Fibroblast of villous mesenchyme (primary cell): Measurements from ENCODE around the gene SELPLG. TPM values are rescaled to one million over a fixed set of nuclear protein-coding genes. Genes with fewer than 3 reads are reported as not detected.
"Not testable (repeated sequence)": the region's sequence is repeated elsewhere in the genome, so short reads cannot be mapped to it uniquely, and the experiment has no call there.

Experiments
- DNase-seq: peaks from one replicate; pipeline ENCODE4 v3.0.0-alpha.2; 2010; ENCODE audit warnings: low read depth
- H3K4me3 ChIP-seq: 2 replicates; pipeline ENCODE4 v1.5.1; 2011; ENCODE audit warnings: low read depth, mild to moderate bottlenecking, low read length
- CTCF ChIP-seq: IDR thresholded peaks from 2 replicates; pipeline ENCODE4 v1.5.1; 2012; ENCODE audit warnings: low read depth, mild to moderate bottlenecking, low read length; ENCODE audit not compliant: insufficient read depth
- total RNA-seq: library from RNA; depleted of rRNA; stranded (reverse); fragments of >200 nt; gene quantifications from 2 replicates; pipeline ENCODE4 v1.2.3, GENCODE V29; 2012

Gene SELPLG
- total RNA-seq, 1 donor = 2.2 TPM

- H3K4me3 ChIP-seq = no peak overlapping the region
- DNase-seq = no peak
- TF ChIP-seq CTCF = no peak
Measured at GRCh38 chr12:108637222-108637971, 3.7 kb upstream of the SELPLG start.

DNA sequence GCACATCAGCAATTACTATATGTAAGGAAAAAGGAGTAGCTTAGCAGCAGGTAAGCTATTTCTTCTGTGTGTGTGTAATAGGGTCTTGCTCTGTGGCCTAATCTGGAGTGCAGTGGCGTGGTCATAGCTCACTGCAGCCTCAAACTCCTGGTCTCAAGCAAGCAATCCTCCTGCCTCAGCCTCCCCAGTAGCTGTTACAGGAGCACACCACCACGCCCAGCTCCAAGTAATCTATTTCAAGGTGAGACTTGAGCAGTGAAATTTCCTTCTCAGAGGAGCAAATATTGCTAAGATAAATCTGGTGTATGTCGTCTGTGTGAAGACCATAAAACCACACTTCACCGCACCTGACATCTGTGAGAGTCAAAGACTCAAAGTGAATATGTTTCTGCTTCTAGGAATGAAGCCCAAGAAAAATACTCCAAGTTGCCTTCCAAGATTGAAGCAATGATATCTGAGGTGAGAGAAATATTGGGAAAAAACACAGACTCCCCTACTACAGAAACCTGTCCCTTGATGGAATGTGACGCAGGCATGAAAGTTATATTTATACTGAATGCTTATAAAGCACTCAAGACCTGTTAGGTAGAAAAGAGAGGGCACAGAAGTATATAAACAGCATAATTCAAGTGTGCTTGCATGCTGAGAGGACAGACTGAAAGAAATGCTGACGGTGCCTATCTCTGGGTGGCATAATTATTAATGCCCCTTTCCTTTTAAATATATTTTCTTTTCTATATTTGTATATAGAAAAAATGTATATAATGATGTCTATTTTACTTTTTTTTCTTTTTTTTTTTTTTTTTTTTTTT, 2.5 kb upstream of the SELPLG start:
- TF ChIP-seq CTCF = no peak
- no peak overlapping the region for H3K4me3 ChIP-seq
- DNase-seq = no peak

- peak; percentile 42 for DNase-seq
- H3K4me3 ChIP-seq = no peak overlapping the region
- TF ChIP-seq CTCF = no peak
Measured at GRCh38 chr12:108635201-108635996, 1.7 kb upstream of the SELPLG start.

GRCh38 chr12:108634341-108634751, 652 bp upstream of the SELPLG start:
- H3K4me3 ChIP-seq = no peak overlapping the region
- no peak for DNase-seq
- no peak for TF ChIP-seq CTCF

- DNase-seq = no peak
- no peak overlapping the region for H3K4me3 ChIP-seq
- TF ChIP-seq CTCF = no peak
Measured at GRCh38 chr12:108633081-108633533, 587 bp downstream of the SELPLG start.

GRCh38 chr12:108631261-108631660, 2.4 kb downstream of the SELPLG start:
- DNase-seq = peak; percentile 35
- not testable (repeated sequence) for H3K4me3 ChIP-seq
